ENCODE data around the gene TMEM131.
"Not testable (repeated sequence)": the region's sequence is repeated elsewhere in the genome, so short reads cannot be mapped to it uniquely, and the experiment has no call there.

TMEM131 gene

GRCh38 chr2:97950329-97951154 lies 45.2 kb downstream of the TMEM131 start:
- DNase-seq = peak; percentile 59

DNA sequence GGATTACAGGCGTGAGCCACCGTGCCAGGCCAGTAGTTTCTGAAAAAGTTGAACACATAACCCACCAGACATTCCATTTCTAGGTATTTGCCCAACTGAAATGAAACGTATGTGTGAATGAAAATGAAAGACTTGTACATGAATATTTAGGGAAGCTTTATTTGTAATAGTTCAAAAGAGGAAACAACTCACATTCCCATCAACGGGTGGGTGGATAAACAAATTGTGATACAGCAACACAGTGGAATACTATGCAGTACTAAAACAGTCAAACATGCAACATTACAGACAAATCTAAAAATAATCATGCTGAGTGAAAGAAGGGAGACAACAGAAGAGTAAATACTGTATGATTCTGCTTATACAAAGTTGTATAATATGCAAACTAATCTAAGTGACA lies 46.8 kb downstream of the TMEM131 start:
- DNase-seq = no peak

GRCh38 chr2:97945791-97946190 lies 50.0 kb downstream of the TMEM131 start:
- DNase-seq = no peak

DNA sequence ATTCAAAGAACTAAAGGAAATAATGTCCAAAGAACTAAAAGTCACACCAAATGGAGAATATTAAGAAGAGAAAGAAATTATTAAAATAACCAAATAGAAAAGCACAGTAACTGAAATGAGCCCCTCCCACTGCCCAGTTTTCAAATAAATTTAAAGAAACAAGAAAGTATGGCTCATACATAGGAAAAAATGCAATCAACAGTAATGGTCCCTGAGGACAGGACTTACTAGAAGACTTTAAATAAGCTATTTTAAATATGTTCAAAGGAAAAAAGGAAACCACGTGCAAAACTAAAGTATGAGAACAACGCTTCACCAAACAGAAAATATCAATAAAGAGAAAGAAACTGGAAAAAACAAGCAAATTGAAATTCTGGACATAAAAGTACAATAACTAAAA lies 58.9 kb downstream of the TMEM131 start:
- no peak for DNase-seq

DNA sequence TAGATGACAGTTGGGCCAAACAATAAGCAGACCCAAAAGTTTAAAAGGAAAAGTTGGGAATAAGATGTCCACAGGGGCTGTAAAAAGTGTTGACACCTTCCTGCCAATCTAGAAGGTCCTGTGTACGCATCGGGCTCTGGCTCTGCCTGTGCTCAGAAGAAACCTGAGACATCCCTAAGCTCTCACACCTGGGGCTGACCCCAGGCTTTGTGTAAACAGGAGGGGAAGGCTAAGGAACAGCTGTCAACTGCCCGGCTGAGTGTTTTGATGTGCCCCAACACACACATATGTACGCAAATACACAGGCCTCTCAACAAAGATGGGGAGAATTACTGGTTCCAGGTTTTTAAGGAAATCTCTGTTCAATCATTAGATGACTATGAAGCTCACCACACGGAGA lies 59.5 kb downstream of the TMEM131 start:
- peak; percentile 93 for DNase-seq

GRCh38 chr2:97935719-97936161 lies 60.0 kb downstream of the TMEM131 start:
- peak; percentile 91 for DNase-seq

- no peak for DNase-seq
Measured at GRCh38 chr2:97932975-97933662, 62.6 kb downstream of the TMEM131 start.

DNA sequence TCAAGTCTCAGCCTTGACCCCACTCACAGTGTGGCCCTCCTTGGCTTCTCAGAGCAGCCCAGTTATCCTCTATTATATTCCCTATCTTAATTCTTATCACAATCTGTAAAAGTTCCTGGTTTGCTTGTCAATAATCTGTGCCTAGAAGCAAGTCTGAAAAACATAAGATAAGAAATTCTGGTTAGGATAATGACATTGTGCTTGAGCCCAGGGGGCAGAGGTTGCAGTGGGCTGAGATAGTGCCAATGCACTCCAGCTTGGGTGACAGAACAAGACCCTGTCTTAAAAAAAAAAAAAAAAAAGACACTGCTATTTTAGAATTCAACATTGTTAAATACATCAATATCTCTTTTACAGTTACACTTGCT lies 63.9 kb downstream of the TMEM131 start:
- no peak for DNase-seq

DNA sequence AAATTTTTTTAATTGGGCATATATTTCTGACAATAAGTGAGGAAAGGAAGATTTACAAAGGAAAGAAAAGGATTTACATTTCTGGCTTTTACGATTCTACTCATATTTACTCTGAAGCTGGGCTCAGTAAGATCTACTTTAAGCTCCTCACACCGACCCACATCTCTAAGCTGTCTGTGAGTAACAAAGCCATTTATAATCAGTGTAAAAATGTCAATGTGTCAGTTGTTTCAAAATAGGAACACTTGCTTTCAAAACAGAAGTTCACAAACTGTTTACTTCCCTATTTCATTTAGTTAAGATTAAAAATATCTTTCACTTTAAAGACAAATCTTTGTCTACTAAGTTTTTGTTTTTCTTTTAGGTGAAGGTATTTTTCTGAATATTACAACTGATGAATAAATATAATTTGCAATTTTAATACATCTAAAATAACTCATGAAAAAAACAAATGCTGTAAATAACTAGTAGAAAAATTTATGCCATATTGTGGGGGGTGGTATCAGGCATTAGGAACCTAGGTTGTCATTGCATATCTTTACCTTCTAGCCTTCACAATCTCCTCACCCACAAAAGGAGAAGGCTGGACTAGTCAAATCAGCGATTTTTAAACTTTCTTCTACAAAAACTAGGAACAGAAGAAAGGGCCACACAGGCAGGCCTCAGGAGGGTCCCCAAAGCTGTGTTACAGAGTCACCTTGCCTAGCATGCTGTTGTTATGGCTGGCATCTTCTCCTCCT lies 64.5 kb downstream of the TMEM131 start:
- DNase-seq = no peak

- no peak for DNase-seq
Measured at GRCh38 chr2:97928591-97928990, 67.2 kb downstream of the TMEM131 start.

- no peak for DNase-seq
Measured at GRCh38 chr2:97926946-97927345, 68.8 kb downstream of the TMEM131 start.

DNA sequence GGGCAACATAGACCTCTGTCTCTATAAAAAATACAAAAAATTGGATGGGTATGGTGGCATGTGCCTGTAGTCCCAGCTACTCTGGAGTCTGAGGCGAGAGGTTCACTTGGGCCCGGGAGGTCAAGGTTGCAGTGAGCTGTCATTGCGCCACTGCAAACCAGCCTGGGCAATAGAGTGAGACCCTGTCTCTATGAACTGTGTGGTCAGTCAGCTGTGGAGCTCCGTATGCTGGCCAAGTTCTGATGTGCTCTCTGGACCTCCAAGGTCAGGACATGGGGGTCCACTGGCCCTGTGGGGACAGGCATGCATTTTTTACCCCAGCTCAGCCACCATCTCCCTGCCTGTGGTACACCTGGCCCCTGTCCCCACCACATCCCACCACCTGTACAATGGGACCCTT lies 71.6 kb downstream of the TMEM131 start:
- no peak for DNase-seq

DNA sequence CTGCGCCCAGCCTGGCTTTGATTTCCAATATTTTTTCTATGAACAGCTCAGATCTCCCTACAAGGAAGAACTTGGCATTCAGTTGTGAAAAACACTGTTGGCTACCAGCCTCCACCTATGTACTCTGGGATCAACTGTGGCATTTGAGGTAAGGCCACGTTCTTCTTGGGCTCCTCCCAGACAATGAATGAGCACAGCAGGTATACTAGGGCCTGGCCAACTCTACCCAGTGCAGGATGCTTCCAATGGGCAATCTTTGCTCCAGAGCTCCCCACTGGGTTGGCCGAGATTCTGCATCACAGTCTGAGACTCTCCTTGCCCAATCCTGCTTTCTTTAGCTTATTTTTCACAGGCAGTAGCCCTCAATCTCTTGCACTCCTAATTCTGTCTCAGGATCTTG lies 75.9 kb downstream of the TMEM131 start:
- DNase-seq = no peak

DNA sequence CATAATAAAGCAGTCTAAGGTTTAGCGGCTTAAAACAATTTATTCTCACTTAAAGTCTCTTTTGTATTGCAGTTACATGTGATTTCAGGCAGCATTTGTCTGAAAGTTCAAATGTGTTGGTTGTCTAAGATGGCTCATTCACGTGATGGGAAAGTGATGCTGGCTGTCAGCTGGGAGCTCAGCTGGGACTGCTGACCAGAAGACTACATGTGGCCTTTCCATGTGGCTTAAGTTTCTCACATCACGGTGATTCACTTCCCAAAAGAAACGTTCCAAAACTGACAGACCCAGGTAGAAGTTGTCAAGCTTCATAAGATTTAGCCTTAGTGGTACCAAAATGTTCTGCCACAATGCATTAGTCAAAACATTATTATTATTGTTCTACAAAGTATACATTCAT lies 76.9 kb downstream of the TMEM131 start:
- no peak for DNase-seq

GRCh38 chr2:97917668-97918067 lies 78.1 kb downstream of the TMEM131 start:
- DNase-seq = not testable (repeated sequence)

- no peak for DNase-seq
Measured at GRCh38 chr2:97914691-97915213, 81.0 kb downstream of the TMEM131 start.

- no peak for DNase-seq
Measured at GRCh38 chr2:97913846-97914245, 81.9 kb downstream of the TMEM131 start.

DNA sequence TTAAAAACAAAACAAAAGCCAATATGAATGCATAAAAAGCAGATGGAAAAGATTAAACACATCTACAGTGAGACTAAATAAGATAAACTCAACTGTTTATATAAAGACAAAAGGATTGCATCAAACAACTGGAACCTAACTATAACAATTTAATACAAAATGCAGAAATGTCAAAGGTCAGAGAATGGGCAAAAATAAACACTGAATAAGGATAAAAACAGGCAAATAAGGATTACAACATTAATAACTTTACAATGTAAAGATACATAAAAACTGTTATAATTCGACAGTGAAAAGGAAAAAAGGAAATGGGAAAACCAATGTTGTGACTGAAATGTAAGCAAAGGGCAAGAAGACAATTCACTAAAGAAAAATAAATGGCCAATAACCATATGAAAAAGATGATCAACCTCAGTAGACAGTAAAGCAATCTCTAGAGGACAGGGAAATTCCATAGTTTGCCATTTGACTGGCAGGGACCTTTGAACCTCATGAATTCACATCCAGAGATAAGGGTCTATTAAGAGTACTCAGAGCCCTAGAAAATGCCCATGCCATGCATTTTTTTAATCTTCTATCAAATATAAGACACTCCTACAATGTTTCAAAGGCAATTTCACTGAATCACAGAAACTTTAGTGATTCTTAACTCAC lies 83.7 kb downstream of the TMEM131 start:
- no peak for DNase-seq

DNA sequence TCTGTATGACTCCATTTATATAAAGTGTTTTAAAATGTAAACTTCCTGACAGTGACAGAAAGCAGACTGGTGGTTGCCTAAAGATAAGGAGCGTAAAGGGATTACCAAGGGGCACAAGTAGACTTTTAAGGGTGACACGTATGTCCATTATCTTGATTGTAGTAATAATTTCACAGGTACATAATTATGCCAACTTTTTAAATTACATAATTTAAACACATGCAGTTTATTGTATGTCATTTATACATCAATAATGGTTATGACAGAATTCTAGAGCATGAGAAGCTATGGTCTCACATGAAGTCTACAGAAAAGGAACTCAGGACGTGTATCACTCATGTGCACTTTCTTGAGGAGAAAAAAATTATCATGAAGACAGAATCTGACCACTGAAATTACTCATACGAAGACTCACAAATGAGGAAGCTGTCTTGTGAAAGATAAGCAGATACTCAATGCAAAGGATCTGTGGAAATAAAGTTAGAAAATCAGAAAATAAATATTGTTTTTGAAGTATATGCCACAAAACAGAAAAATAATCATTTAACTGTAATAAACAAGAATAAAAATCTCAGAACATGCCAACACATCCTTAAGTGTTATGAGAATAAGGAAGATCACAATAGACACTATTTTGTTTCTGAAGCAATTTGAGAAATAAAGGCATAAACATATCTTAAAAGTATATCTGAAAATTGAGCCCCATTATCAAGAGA lies 84.4 kb downstream of the TMEM131 start:
- DNase-seq = no peak

- no peak for DNase-seq
Measured at GRCh38 chr2:97910403-97911205, 85.1 kb downstream of the TMEM131 start.

DNA sequence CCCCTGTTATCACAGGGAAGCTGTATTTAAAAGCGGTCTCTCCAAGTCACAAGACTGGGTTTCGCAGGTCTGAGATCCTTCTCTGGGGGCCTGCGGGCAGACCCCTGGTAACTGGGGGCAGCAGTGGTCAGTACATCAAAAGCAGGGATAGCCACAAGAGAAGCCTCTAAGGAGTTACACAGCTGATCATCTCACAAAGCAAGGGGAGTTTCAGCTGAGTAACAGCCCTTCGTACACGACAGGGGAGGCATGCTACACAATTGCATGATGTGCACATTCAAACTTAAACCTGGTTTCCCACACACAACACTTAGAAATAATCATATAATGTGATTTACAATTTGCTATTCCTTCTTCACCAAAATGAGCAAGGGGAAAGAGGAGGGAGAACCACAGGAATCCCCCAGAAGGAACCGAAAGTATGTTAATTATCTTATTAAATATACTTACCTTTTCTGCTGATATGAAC lies 87.5 kb downstream of the TMEM131 start:
- DNase-seq = no peak
